Measurements from ENCODE around the gene TIMD4. TPM values are rescaled to one million over a fixed set of nuclear protein-coding genes. Genes with fewer than 3 reads are reported as not detected.

The TIMD4 gene
- total and polyA plus RNA-seq, 8 donors, result 0.50 TPM; not detected in 7

DNA sequence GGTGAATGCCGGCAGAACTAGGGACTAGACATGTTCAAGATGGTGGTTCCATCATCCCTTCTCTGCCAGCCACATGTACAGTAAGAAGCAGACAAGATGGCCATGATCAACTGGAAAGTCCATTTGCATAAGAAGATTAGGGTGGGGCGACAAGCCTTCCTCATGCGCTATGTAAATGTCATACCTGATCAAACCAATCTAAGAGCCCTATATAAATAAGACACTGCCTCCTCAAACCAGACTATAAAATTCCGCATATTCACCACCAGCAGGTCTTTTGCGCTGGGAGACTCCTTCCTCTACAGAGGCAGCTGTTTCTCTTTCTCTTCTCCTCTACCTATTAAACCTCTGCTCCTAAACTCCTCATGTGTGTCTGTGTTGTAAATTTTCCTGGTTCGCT lies 53.8 kb downstream of the TIMD4 start:
- no peak for FAIRE-seq
- ATAC-seq, result no peak
- no peaks in the 10 kb centered on the region for H3K36me3 ChIP-seq
- WGBS, 2 donors, result 81 to 88% methylated on average over 6 of the region's 6 CpGs
- H3K4me3 ChIP-seq, result no peak overlapping the region
- intact Hi-C loops (cut with DNase I), result no loop called here
- no peak overlapping the region for H3K27ac ChIP-seq
- TF ChIP-seq, protein P1, sequence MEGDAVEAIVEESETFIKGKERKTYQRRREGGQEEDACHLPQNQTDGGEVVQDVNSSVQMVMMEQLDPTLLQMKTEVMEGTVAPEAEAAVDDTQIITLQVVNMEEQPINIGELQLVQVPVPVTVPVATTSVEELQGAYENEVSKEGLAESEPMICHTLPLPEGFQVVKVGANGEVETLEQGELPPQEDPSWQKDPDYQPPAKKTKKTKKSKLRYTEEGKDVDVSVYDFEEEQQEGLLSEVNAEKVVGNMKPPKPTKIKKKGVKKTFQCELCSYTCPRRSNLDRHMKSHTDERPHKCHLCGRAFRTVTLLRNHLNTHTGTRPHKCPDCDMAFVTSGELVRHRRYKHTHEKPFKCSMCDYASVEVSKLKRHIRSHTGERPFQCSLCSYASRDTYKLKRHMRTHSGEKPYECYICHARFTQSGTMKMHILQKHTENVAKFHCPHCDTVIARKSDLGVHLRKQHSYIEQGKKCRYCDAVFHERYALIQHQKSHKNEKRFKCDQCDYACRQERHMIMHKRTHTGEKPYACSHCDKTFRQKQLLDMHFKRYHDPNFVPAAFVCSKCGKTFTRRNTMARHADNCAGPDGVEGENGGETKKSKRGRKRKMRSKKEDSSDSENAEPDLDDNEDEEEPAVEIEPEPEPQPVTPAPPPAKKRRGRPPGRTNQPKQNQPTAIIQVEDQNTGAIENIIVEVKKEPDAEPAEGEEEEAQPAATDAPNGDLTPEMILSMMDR (IDR thresholded peaks at IDR 0.05), result no peak
- H3K27me3 ChIP-seq, result no peaks in the 10 kb centered on the region
- H3K4me1 ChIP-seq, result no peaks in the 10 kb centered on the region
- DNase-seq, result no peak
- no peaks in the 10 kb centered on the region for H3K9me3 ChIP-seq

DNA sequence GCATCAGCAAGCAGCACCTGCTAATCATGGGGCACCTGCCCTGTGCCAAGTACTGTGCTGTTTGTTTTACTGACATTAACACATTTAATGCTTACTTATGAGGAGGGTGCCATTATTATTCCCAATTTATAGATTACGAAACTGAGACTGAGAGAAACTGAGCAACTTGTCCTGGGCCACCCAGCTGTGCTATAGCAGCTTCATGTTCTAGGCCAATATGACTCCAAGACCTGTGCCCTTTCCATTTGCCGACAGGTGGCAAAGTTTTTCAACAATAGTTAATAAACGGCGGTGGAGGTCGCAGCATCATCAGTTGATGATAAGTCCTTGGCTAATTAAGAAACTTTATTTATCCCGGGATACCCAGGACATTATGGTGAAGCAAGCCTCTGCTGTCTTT lies 55.4 kb downstream of the TIMD4 start:
- no peak overlapping the region for H3K4me3 ChIP-seq
- TF ChIP-seq, protein P1 (IDR thresholded peaks at IDR 0.05), result no peak
- no peak overlapping the region for H3K27ac ChIP-seq
- no peaks in the 10 kb centered on the region for H3K27me3 ChIP-seq
- no peak for DNase-seq
- no peak for ATAC-seq
- intact Hi-C loops (cut with DNase I), result no loop called here
- no peaks in the 10 kb centered on the region for H3K36me3 ChIP-seq
- no peaks in the 10 kb centered on the region for H3K9me3 ChIP-seq
- WGBS, 2 donors, result 69 to 80% methylated on average over 6 of the region's 6 CpGs
- FAIRE-seq, result no peak
- no peaks in the 10 kb centered on the region for H3K4me1 ChIP-seq

DNA sequence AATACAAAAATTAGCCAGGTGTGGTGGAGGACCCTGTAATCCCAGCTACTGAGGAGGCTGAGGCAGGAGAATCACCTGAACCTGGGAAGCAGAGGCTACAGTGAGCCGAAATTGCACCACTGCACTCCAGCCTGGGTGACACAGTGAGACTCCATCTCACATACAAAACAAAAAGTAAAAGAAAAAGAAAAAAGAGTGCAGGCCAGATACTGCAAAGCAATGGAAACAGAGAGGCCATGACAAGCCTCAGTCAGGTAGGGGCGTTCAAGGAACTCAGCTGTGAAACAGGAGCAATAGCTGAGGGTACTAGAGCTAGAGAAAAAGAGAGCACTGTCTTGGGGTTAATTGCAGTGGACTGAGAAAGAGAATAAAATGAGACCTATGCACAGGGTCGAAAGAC lies 56.2 kb downstream of the TIMD4 start:
- no peak for ATAC-seq
- WGBS, 2 donors, result 46 to 47% methylated on average over 3 of the region's 3 CpGs
- H3K36me3 ChIP-seq, result no peaks in the 10 kb centered on the region
- FAIRE-seq, result no peak
- H3K27me3 ChIP-seq, result no peaks in the 10 kb centered on the region
- no peak for DNase-seq
- H3K9me3 ChIP-seq, result no peaks in the 10 kb centered on the region
- H3K27ac ChIP-seq, result no peak overlapping the region
- intact Hi-C loops (cut with DNase I), result no loop called here
- TF ChIP-seq, protein P1 (IDR thresholded peaks at IDR 0.05), result no peak
- no peak overlapping the region for H3K4me3 ChIP-seq
- no peaks in the 10 kb centered on the region for H3K4me1 ChIP-seq

DNA sequence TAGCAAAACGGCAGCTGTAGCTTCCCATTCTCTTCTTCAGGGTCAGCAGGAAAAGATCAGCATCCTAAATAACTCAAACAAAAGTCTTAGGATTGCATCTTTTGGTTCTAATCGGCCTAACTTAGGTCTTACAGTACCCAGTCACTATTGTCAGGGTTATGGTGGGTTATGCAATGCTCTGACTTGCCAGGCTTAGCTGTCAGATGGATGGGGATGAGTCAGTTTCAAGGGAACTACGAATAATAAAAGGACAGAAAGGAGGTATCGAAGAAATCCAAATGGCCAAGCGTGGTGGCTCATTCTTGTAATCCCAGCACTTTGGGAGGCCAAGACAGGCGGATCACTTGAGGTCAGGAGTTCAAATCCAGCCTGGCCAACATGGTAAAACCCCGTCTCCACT lies 66.5 kb downstream of the TIMD4 start:
- no peaks in the 10 kb centered on the region for H3K9me3 ChIP-seq
- 47 to 63% methylated on average over 7 of the region's 7 CpGs for WGBS, 2 donors
- no peaks in the 10 kb centered on the region for H3K36me3 ChIP-seq
- no peaks in the 10 kb centered on the region for H3K27me3 ChIP-seq
- no peak for ATAC-seq
- no peak overlapping the region for H3K27ac ChIP-seq
- intact Hi-C loops (cut with DNase I), result no loop called here
- DNase-seq, result no peak
- no peak overlapping the region for H3K4me3 ChIP-seq
- FAIRE-seq, result no peak
- no peaks in the 10 kb centered on the region for H3K4me1 ChIP-seq
- TF ChIP-seq, protein P1 (IDR thresholded peaks at IDR 0.05), result no peak

DNA sequence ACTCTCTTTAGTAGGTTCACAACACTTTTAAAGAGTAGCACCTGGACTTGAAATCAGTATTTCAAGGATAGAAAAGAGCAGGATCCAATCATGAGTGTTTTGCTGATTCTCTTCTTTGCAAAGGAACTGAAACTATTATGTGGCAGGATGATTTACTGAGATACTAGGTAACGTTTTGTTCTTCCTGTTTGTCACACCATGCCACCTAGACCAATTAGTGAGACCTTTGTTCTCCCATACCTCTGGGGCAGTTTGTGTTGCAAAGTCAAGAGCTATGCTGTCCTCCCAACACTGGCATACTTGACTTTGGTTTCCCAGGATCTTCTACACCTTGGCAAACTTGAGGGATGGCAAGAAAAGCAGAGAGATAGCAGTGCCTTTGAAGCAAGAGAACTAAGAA lies 69.5 kb downstream of the TIMD4 start:
- ATAC-seq (no peak), DNase-seq (no peak), FAIRE-seq (no peak)
- Histone ChIP-seq H3K27ac (no peak overlapping the region), H3K36me3 (no peaks in the 10 kb centered on the region), H3K27me3 (no peaks in the 10 kb centered on the region), H3K4me1 (no peaks in the 10 kb centered on the region), H3K4me3 (no peak overlapping the region), H3K9me3 (no peaks in the 10 kb centered on the region)
- TF ChIP-seq, protein P1 (IDR thresholded peaks at IDR 0.05), result no peak
- intact Hi-C loops (cut with DNase I), result no loop called here
- WGBS, 2 donors, result 18 to 36% methylated on average over 1 of the region's 1 CpG
